Right lobe of liver (tissue), 6 donors: Measurements from ENCODE around the gene ADPGK. TPM values are rescaled to one million over a fixed set of nuclear protein-coding genes. Genes with fewer than 3 reads are reported as not detected.
A peak's percentile ranks its signal among the peaks of the same experiment; 100 is the strongest.

Experiments used
- ATAC-seq, 4 donors: fragments of 200-7000 bp; cut with Tn5 transposase; one replicate each; pipeline ENCODE4 v1.9.1; 2020; ENCODE audit warnings: mild to moderate bottlenecking in 4 of 4, moderate library complexity in 4 of 4
- DNase-seq, 3 donors: peaks; one replicate each; pipeline ENCODE4 v3.0.0-alpha.2; 2020
- H3K27ac ChIP-seq, 3 donors: fragments of 200-600 bp; one replicate each; pipeline ENCODE4 v1.8.0; 2022
- H3K27me3 ChIP-seq, 2 donors: fragments of 200-600 bp; one replicate each; pipeline ENCODE4 v1.8.0; 2022
- H3K36me3 ChIP-seq, 4 donors: fragments of 200-600 bp; sonication (generic) in 1 of 4; one replicate each; pipeline versions ENCODE4 v1.5.1 to v1.8.0; 2017 to 2022; ENCODE audit warnings: control low read depth in 1 of 4
- H3K4me1 ChIP-seq, 4 donors: fragments of 200-600 bp; sonication (generic) in 1 of 4; one replicate each; pipeline versions ENCODE4 v1.5.1 to v1.8.0; 2017 to 2022; ENCODE audit warnings: control low read depth in 1 of 4
- H3K4me3 ChIP-seq, 3 donors: fragments of 200-600 bp; one replicate each; pipeline ENCODE4 v1.8.0; 2022
- H3K9me3 ChIP-seq, 4 donors: fragments of 200-600 bp; sonication (generic) in 1 of 4; one replicate each; pipeline versions ENCODE4 v1.5.1 to v1.8.0; 2017 to 2022; ENCODE audit warnings: control low read depth in 1 of 4
- POLR2A ChIP-seq: fragments of 450-650 bp; IDR thresholded peaks from one replicate; pipeline ENCODE4 v1.6.1; 2017; ENCODE audit warnings: antibody characterized with exemption, mild to moderate bottlenecking
- WGBS: methylation state at CpG from one replicate; pipeline ENCODE4 v1.1.6; 2018; ENCODE audit warnings: low coverage, low lambda C conversion rate; ENCODE audit not compliant: insufficient coverage; ENCODE audit errors: missing lambda C conversion rate; 5-methylcytosine and 5-hydroxymethylcytosine counted together
- intact Hi-C, 2 donors: fragments of 100-400 bp; cut with DNase I; formaldehyde crosslinking; loops; one replicate each; pipeline versions ENCODE4 v1.11.2 to v1.14.1; 2022
- total RNA-seq, 6 experiments: library from RNA; depleted of rRNA in 2 of 6; stranded (reverse); fragments of >200 nt in 2 of 6; fragmentation: NEBNext Ultra II Directional in 3 of 6; extraction: Animal tissue kit (Norgen Biotek cat#: 25700) in 3 of 6; gene quantifications; one replicate each; pipeline versions ENCODE4 v1.1.0 to v1.2.4, GENCODE V29; 2016 to 2023
- TF ChIP-seq, protein P1 (sequence below), 4 donors: fragments of 200-600 bp in 3 of 4; fragments of 450-650 bp in 1 of 4; IDR thresholded peaks; one replicate each; pipeline versions ENCODE4 v1.5.1 to v1.8.0; 2016 to 2022; ENCODE audit warnings: antibody characterized with exemption in 4 of 4, mild to moderate bottlenecking in 2 of 4
- donor health status: DM: no; HTN: yes; CAD: no.
- donor health status: DM: no; HTN: no; CAD: no.
- donor health status: DM: no; HTN: no; CAD: no.
- donor health status: DM: no; HTN: yes; CAD: no.
- donor health status: DM: no; HTN: yes; CAD: no.

Gene ADPGK
- total RNA-seq, 6 experiments from 2014 or later, result 13.9 to 22.1 (median 19.8) TPM

- H3K36me3 ChIP-seq, result no peaks in the 10 kb centered on the region
- peak overlapping the region in 2 of 3 donors; percentile 38 to 63 for H3K4me3 ChIP-seq
- TF ChIP-seq, protein P1, sequence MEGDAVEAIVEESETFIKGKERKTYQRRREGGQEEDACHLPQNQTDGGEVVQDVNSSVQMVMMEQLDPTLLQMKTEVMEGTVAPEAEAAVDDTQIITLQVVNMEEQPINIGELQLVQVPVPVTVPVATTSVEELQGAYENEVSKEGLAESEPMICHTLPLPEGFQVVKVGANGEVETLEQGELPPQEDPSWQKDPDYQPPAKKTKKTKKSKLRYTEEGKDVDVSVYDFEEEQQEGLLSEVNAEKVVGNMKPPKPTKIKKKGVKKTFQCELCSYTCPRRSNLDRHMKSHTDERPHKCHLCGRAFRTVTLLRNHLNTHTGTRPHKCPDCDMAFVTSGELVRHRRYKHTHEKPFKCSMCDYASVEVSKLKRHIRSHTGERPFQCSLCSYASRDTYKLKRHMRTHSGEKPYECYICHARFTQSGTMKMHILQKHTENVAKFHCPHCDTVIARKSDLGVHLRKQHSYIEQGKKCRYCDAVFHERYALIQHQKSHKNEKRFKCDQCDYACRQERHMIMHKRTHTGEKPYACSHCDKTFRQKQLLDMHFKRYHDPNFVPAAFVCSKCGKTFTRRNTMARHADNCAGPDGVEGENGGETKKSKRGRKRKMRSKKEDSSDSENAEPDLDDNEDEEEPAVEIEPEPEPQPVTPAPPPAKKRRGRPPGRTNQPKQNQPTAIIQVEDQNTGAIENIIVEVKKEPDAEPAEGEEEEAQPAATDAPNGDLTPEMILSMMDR (IDR thresholded peaks at IDR 0.05), result no peak
- TF ChIP-seq POLR2A, result no peak
- H3K4me1 ChIP-seq, result peaks cover 0 to 7% (median 0%) of the 10 kb centered on the region in 4 donors
- ATAC-seq (peak in 2 of 4 donors; percentile 14 to 42), DNase-seq (no peak)
- 65% methylated on average over 6 of the region's 7 CpGs for WGBS
- no peaks in the 10 kb centered on the region for H3K9me3 ChIP-seq
- no peak overlapping the region for H3K27ac ChIP-seq
- no peaks in the 10 kb centered on the region for H3K27me3 ChIP-seq
- intact Hi-C loops, result no loop called here
Observed at GRCh38 chr15:72796210-72796514, 12.6 kb upstream of the ADPGK start.

- Histone ChIP-seq H3K9me3 (no peaks in the 10 kb centered on the region), H3K36me3 (no peaks in the 10 kb centered on the region), H3K4me1 (peaks cover 0 to 7% (median 0%) of the 10 kb centered on the region in 4 donors), H3K27ac (no peak overlapping the region), H3K27me3 (no peaks in the 10 kb centered on the region), H3K4me3 (no peak overlapping the region)
- ATAC-seq, result no peak
- WGBS, result 69% methylated on average over 6 of the region's 7 CpGs
- intact Hi-C loops, result no loop called here
- DNase-seq, result no peak
- TF ChIP-seq, protein P1 (IDR thresholded peaks at IDR 0.05), result no peak
- TF ChIP-seq POLR2A, result no peak
Observed at GRCh38 chr15:72793766-72794660, 10.5 kb upstream of the ADPGK start.

DNA sequence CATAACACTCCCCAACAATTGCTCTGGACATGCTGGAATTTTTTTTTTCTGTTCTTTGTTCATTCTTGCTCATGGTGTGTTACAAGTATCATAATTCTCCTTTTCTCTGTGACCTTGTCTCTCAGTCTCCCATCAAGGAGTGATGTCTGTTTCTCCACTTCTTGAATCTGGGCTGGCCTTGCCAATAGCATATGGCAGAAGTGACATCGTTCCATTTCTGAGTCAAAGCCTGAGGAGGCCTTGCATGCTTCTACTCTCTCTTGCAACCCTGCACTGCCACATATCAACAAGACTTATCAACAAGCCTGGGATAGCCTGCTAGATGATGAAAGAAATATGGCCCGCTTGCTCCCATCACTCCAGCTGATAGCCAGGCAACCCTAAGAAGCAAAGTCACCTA lies 8.9 kb upstream of the ADPGK start:
- H3K27me3 ChIP-seq, result no peaks in the 10 kb centered on the region
- TF ChIP-seq, protein P1 (IDR thresholded peaks at IDR 0.05), result no peak
- no peak for TF ChIP-seq POLR2A
- intact Hi-C loops, result no loop called here
- ATAC-seq (no peak), DNase-seq (no peak)
- no peaks in the 10 kb centered on the region for H3K9me3 ChIP-seq
- H3K27ac ChIP-seq, result no peak overlapping the region
- H3K36me3 ChIP-seq, result no peaks in the 10 kb centered on the region
- peaks cover 0 to 7% (median 0%) of the 10 kb centered on the region in 4 donors for H3K4me1 ChIP-seq
- WGBS, result 75% methylated on average over 2 of the region's 2 CpGs
- H3K4me3 ChIP-seq, result no peak overlapping the region

GRCh38 chr15:72790302-72790910 lies 6.8 kb upstream of the ADPGK start:
- Histone ChIP-seq H3K4me3 (no peak overlapping the region), H3K36me3 (no peaks in the 10 kb centered on the region), H3K9me3 (no peaks in the 10 kb centered on the region), H3K4me1 (no peaks in the 10 kb centered on the region), H3K27me3 (no peaks in the 10 kb centered on the region), H3K27ac (no peak overlapping the region)
- ATAC-seq (no peak), DNase-seq (no peak)
- no peak for TF ChIP-seq POLR2A
- TF ChIP-seq, protein P1 (IDR thresholded peaks at IDR 0.05), result no peak
- intact Hi-C loops, result no loop called here
- 75% methylated on average over 1 of the region's 1 CpG for WGBS
